Esophagus squamous epithelium (tissue), 4 donors: ENCODE measurements around the gene FOXA3.

ENCODE experiments used
- CTCF ChIP-seq, 6 experiments: fragments of 450-650 bp in 4 of 6; fragments of 200-600 bp in 2 of 6; sonication (generic) in 2 of 6; IDR thresholded peaks; one replicate each; pipeline ENCODE4 v1.5.1; 2016 to 2019; ENCODE audit warnings: antibody characterized with exemption in 6 of 6, mild to moderate bottlenecking in 4 of 6, moderate library complexity in 4 of 6
- POLR2A ChIP-seq, 4 donors: fragments of 450-650 bp; IDR thresholded peaks; one replicate each; pipeline ENCODE4 v1.6.1; 2017; ENCODE audit warnings: antibody characterized with exemption in 4 of 4, mild to moderate bottlenecking in 4 of 4, moderate library complexity in 3 of 4

GRCh38 chr19:45860359-45861259 is 3.5 kb upstream of the FOXA3 start:
- no peak for TF ChIP-seq CTCF (IDR thresholded peaks at IDR 0.05)
- TF ChIP-seq POLR2A (IDR thresholded peaks at IDR 0.05), result no peak
